Measurements from ENCODE around the gene EDN1. TPM values are rescaled to one million over a fixed set of nuclear protein-coding genes. Genes with fewer than 3 reads are reported as not detected.
A peak's percentile ranks its signal among the peaks of the same experiment; 100 is the strongest.

The EDN1 gene
- total and polyA plus RNA-seq, 2 of the 13 experiments (the other 11 are each of a cell fraction or from before 2014, with no cell fraction given), result 0.15 to 1.2 TPM

DNA sequence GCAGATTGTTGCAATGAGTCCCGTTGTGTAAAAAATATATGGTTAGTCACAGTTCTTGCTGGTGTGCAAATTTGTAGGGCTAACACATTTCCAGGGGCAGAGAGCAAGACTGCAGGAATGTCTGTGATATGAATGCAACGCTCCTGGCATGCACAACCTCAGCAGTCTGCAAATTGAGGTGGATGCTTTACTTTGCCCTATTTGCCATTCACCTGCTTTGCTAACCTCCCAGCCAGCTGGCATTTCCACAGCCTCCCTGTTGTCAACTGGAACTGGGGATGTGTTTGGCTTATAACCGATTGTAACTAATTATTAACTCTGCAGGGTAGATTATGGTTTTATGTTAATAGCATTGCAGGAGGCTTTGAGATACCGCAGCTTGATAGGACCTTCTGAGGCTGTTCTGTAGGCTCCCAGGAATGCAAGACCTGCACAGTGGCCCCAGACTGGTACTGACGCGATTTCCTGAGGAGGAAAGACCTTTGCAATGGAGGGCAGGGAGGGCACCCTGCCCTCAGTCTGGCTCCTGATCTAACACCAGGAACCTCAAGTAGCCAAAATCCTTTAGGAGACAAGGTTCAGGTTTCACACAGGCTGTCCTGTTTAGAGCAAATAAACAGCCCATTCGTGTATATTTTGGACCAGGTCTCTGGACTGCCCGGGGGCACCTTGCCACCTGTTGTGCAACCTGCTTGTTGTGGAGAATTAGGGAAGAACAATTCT is 53.4 kb downstream of the EDN1 start (continued):
- TF ChIP-seq ZBTB4 (CRISPR knock-in tag; IDR thresholded peaks at IDR 0.05; ENCODE audit: borderline replicate concordance), result peak; percentile 61; the same call in 1 of the 2 replicates
- TF ChIP-seq ISL2 (CRISPR knock-in tag; IDR thresholded peaks at IDR 0.05), result peak; percentile 14; the same call in 1 of the 2 replicates
- TF ChIP-seq, protein P1, sequence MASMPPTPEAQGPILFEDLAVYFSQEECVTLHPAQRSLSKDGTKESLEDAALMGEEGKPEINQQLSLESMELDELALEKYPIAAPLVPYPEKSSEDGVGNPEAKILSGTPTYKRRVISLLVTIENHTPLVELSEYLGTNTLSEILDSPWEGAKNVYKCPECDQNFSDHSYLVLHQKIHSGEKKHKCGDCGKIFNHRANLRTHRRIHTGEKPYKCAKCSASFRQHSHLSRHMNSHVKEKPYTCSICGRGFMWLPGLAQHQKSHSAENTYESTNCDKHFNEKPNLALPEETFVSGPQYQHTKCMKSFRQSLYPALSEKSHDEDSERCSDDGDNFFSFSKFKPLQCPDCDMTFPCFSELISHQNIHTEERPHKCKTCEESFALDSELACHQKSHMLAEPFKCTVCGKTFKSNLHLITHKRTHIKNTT (CRISPR knock-in tag; IDR thresholded peaks at IDR 0.05), result no peak
- TF ChIP-seq TEAD3 (CRISPR knock-in tag; optimal IDR thresholded peaks at IDR 0.05; ENCODE audit: borderline replicate concordance), result peak; percentile 81
- no peak for TF ChIP-seq ZNF292 (CRISPR knock-in tag; IDR thresholded peaks at IDR 0.05; ENCODE audit: borderline replicate concordance, low read depth)
- TF ChIP-seq MTF1 (CRISPR knock-in tag; IDR thresholded peaks at IDR 0.05), result no peak
- TF ChIP-seq ZNF44 (CRISPR knock-in tag; IDR thresholded peaks at IDR 0.05), result no peak
- 0 out of 2 replicates have a peak, but pooled peaks have one; percentile 7 for TF ChIP-seq ZNF629 (CRISPR knock-in tag; conservative IDR thresholded peaks at IDR 0.05)
- TF ChIP-seq RFXANK (CRISPR knock-in tag; IDR thresholded peaks at IDR 0.05), result peak; percentile 41; the same call in 1 of the 2 replicates
- 0 out of 2 replicates have a peak, but pooled peaks have one; percentile 33 for TF ChIP-seq PPARG (CRISPR knock-in tag; conservative IDR thresholded peaks at IDR 0.05)
- TF ChIP-seq, protein P2, sequence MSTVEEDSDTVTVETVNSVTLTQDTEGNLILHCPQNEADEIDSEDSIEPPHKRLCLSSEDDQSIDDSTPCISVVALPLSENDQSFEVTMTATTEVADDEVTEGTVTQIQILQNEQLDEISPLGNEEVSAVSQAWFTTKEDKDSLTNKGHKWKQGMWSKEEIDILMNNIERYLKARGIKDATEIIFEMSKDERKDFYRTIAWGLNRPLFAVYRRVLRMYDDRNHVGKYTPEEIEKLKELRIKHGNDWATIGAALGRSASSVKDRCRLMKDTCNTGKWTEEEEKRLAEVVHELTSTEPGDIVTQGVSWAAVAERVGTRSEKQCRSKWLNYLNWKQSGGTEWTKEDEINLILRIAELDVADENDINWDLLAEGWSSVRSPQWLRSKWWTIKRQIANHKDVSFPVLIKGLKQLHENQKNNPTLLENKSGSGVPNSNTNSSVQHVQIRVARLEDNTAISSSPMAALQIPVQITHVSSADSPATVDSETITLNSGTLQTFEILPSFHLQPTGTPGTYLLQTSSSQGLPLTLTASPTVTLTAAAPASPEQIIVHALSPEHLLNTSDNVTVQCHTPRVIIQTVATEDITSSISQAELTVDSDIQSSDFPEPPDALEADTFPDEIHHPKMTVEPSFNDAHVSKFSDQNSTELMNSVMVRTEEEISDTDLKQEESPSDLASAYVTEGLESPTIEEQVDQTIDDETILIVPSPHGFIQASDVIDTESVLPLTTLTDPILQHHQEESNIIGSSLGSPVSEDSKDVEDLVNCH (CRISPR knock-in tag; IDR thresholded peaks at IDR 0.05), result no peak
- TF ChIP-seq, protein P3, sequence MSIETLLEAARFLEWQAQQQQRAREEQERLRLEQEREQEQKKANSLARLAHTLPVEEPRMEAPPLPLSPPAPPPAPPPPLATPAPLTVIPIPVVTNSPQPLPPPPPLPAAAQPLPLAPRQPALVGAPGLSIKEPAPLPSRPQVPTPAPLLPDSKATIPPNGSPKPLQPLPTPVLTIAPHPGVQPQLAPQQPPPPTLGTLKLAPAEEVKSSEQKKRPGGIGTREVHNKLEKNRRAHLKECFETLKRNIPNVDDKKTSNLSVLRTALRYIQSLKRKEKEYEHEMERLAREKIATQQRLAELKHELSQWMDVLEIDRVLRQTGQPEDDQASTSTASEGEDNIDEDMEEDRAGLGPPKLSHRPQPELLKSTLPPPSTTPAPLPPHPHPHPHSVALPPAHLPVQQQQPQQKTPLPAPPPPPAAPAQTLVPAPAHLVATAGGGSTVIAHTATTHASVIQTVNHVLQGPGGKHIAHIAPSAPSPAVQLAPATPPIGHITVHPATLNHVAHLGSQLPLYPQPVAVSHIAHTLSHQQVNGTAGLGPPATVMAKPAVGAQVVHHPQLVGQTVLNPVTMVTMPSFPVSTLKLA (IDR thresholded peaks at IDR 0.05), result no peak
- 0 out of 2 replicates have a peak, but pooled peaks have one; percentile 63 for TF ChIP-seq ZNF589 (CRISPR knock-in tag; conservative IDR thresholded peaks at IDR 0.05)
- no peak for TF ChIP-seq AGO1 (IDR thresholded peaks at IDR 0.05; ENCODE audit: low read depth, low read length, poor library complexity, severe bottlenecking)
- no peak for TF ChIP-seq ZNF136 (CRISPR knock-in tag; IDR thresholded peaks at IDR 0.05; ENCODE audit: low read depth)
- TF ChIP-seq TCF12 (IDR thresholded peaks at IDR 0.05), result no peak
- TF ChIP-seq TCF12 (CRISPR knock-in tag; IDR thresholded peaks at IDR 0.05), result no peak
- no peak for TF ChIP-seq ZNF432 (CRISPR knock-in tag; IDR thresholded peaks at IDR 0.05; ENCODE audit: borderline replicate concordance)
- no peak for TF ChIP-seq TBX3 (IDR thresholded peaks at IDR 0.05; ENCODE audit: borderline replicate concordance)
- TF ChIP-seq, protein P4, sequence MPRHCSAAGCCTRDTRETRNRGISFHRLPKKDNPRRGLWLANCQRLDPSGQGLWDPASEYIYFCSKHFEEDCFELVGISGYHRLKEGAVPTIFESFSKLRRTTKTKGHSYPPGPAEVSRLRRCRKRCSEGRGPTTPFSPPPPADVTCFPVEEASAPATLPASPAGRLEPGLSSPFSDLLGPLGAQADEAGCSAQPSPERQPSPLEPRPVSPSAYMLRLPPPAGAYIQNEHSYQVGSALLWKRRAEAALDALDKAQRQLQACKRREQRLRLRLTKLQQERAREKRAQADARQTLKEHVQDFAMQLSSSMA (CRISPR knock-in tag; IDR thresholded peaks at IDR 0.05), result no peak
- TF ChIP-seq ZNF343 (CRISPR knock-in tag; IDR thresholded peaks at IDR 0.05), result no peak
